ENCODE results near the gene GNAQ.

GRCh38 chr9:77935211-77935610 is 96.4 kb downstream of the GNAQ start:
- TF ChIP-seq CTCF (IDR thresholded peaks at IDR 0.05) (no peak), POLR2A (IDR thresholded peaks at IDR 0.05) (no peak)
